Stimulated activated CD4-positive, alpha-beta T cell treated with anti-CD3 and anti-CD28 coated beads, Interleukin-2, amount 100 ng/mL, for 24 hours (primary cell): ENCODE results near the gene STAT4.

Source experiments
- DNase-seq, 2 donors: peaks; one replicate each; pipeline ENCODE4 v3.0.0-alpha.2; 2020

STAT4 gene

GRCh38 chr2:190988910-190989309 is 161.9 kb downstream of the STAT4 start:
- no peak for DNase-seq

GRCh38 chr2:190987938-190988337 is 162.9 kb downstream of the STAT4 start:
- no peak for DNase-seq

DNA sequence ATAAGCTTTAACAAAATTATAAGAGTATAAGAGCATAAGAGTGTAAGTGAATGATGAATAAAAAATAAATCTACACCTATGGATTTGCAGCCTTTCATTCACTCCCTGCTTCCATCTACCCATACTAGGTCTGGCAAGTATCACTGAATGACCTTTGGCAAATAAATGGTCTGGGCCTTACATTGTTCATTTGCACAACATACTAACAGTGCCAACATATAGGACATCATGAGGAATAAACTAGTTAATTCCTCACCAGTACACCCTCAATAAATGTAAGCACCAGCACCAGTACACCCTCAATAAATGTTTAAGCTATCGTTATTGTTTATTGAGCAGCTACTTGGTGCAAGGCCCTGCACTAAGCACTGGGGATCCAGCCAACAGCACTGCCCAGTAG is 163.7 kb downstream of the STAT4 start:
- DNase-seq = no peak

DNA sequence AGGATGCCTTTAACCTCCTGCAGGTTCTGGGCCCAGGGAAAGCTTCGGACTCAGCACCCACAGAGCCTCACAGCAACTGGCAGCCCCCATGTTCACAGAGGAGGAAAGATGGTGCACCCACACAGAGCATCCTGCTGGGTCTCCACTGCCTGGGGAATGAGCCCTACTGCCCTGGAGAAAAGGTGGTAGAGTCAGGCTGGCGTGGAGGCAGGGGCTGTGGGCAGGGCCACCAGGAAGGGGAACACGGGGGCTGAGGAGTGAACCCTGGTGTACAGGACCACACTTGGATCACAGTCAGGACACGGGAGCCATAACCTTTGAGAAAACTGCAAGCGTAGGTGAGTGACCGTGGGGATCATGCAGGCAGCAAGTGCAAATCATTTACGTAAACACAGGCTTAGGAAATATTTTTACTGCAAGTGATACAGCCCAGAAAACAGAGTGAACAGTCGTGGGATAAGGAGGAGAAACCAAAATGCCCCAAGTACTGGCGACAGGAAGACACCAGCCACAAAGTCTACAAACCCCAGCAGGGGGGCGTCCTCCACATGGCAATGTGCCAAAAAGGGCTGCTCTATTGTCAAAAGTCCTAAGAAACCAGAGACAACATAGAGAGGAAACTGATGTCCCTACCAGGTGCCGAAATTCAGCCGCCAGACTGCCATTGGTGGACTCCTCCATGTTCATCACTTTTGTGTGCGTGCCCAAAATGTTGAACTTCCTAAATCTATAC is 164.4 kb downstream of the STAT4 start:
- DNase-seq = no peak

GRCh38 chr2:190984595-190984994 is 166.2 kb downstream of the STAT4 start:
- DNase-seq = no peak

DNA sequence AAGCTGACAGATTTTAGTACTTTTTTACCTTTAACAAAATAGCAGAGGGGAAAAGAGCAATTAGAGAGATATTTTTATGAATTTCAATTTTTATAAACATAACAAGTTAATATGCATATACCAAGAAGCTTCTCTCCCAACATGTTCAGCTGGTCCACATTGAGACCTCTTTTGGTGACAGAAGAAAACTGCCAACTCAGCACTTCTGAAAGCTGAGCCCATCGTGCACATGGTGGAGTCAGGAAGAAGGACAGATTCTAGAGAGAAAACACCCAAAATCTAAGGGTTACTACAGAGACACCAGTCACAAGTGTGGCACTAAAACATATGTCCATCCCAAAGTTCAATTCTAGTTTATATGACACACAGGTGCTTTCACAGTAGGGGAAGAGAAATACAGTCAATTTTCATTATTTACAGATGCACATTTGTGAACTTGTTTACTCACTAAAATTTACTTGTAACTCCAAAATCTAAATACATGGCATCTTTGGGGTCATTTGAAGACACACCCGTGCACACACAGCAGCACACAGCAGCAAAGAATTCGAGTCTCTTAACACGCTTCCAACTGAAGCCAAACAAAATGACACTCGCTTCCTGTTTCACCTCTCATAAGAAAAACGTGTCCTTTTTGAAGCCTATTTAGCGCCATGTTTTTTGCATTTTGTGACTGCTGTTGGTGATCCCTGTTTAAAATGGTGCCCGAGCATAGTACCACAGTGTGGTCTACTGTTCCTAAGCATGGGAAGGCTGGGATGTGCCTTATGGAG is 168.3 kb downstream of the STAT4 start:
- DNase-seq = no peak

GRCh38 chr2:190981733-190982132 is 169.1 kb downstream of the STAT4 start:
- no peak for DNase-seq

DNA sequence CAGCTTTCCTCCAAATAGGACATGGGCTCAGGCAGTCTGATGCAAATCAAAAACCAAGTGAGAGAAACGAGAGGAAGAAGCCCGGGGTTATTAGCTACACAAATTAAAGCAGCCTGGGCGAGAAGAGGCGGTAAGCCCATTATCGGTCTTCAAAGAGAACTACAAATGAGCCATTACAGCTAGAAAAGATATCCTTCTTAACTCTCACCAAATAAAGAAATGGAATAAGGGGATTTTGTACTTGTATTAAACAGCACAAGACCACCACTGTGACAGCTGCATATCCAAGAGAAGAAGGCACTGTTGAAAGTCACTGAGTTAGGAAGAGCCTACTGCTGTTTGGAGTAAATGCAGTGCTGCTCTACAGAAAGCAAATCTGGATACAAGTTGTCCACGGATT is 169.5 kb downstream of the STAT4 start:
- DNase-seq = no peak

- DNase-seq = no peak
Observed at GRCh38 chr2:190980630-190981209, 170.1 kb downstream of the STAT4 start.

GRCh38 chr2:190979906-190980629 is 170.7 kb downstream of the STAT4 start:
- no peak for DNase-seq
